Activated CD8-positive, alpha-beta T cell treated with anti-CD3 and anti-CD28 coated beads, Interleukin-2, amount 10 ng/mL, durations not matched to agents 7 days and 5 days (primary cell): Measurements from ENCODE around the gene ACSBG1. TPM values are rescaled to one million over a fixed set of nuclear protein-coding genes. Genes with fewer than 3 reads are reported as not detected.

Experiments
- ATAC-seq: fragments of 150-1000 bp; cut with Tn5 transposase; one replicate; pipeline ENCODE4 v1.10.0; 2021; ENCODE audit warnings: moderate library complexity
- CTCF ChIA-PET: fragments of 350-600 bp; sonication (Branson Sonifier 250); formaldehyde crosslinking; loops from one replicate; lab custom pipeline; 2021; ENCODE audit warnings: antibody characterized with exemption; lab: Charles Lee
- POLR2A ChIA-PET: fragments of 350-600 bp; sonication (Branson Sonifier 250); formaldehyde crosslinking; loops from one replicate; lab custom pipeline; 2021; ENCODE audit warnings: antibody characterized with exemption; lab: Charles Lee
- DNase-seq: peaks from one replicate; pipeline ENCODE4 v3.0.0-alpha.2; 2020
- H3K27ac Mint-ChIP-seq: one replicate; pipeline ENCODE4 v1.8.0; 2021; ENCODE audit warnings: mild to moderate bottlenecking, mixed read lengths
- H3K27me3 Mint-ChIP-seq: one replicate; pipeline ENCODE4 v1.8.0; 2021; ENCODE audit warnings: low read depth, mixed read lengths
- H3K36me3 Mint-ChIP-seq: one replicate; pipeline ENCODE4 v1.8.0; 2021; ENCODE audit warnings: low read depth, mixed read lengths
- H3K4me1 Mint-ChIP-seq: one replicate; pipeline ENCODE4 v1.8.0; 2021; ENCODE audit warnings: low read depth, mixed read lengths
- H3K4me3 Mint-ChIP-seq: one replicate; pipeline ENCODE4 v1.8.0; 2021; ENCODE audit warnings: mild to moderate bottlenecking, mixed read lengths
- H3K9me3 Mint-ChIP-seq: one replicate; pipeline ENCODE4 v1.8.0; 2022; ENCODE audit warnings: mixed read lengths; ENCODE audit not compliant: insufficient read depth
- total RNA-seq, 2 experiments: library from RNA; stranded (reverse); gene quantifications; one replicate each; pipeline ENCODE4 v1.2.3, GENCODE V29; 2021

Gene ACSBG1
- total RNA-seq, 2 experiments from 2014 or later: 0.66 to 0.81 TPM

DNA sequence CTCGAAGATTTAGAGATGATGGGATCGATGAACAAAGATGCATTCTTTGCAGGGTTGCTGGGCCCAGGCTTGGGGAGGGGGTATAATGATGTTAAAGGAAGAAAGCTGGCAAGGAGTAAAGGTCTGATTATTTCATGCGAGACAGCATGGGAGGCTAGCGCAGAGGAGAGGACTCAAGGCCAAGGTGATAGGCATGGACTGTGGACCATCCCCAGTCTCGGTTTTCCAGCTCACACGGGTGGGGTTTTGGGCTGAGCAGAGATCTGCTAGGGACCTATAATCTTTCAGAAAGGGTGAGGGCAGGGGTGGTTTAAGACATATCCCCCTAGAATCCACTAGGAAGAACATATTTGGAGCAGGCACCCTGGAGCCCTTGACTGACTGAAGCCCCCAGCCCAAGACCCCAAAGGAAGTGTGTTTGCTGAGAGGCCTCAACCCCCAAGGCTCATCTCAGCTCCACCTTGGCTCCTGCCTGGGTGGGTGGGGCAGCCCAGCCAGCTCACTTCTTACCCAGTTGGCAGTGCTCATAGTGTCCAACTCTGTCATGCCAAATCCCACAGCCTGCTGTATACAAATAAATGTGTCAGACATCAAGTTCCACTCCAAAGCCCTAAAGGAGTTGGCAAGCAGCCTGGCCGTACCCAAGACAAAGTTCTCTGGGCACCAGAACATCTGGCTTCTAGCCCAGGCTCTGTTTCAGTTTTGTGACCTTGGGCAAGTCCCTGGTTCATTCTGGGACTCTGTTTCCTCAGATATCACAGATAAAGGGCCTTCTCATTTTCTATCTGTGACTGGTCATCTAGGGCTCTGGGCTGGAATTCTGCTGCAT is 17.9 kb downstream of the ACSBG1 start:
- no peaks in the 10 kb centered on the region for H3K36me3 Mint-ChIP-seq
- CTCF ChIA-PET: no interaction called here
- H3K4me3 Mint-ChIP-seq: no peak overlapping the region
- H3K27me3 Mint-ChIP-seq: peaks cover 15% of the 10 kb centered on the region
- POLR2A ChIA-PET: interaction anchor here (0.6 kb wide), 2 partner anchors 14 to 960 kb away, joined by 3 read pairs; no protein-coding TSS in a partner anchor
- H3K27ac Mint-ChIP-seq: no peak overlapping the region
- DNase-seq (no peak), ATAC-seq (no peak)
- H3K4me1 Mint-ChIP-seq: no peaks in the 10 kb centered on the region
- no peaks in the 10 kb centered on the region for H3K9me3 Mint-ChIP-seq

DNA sequence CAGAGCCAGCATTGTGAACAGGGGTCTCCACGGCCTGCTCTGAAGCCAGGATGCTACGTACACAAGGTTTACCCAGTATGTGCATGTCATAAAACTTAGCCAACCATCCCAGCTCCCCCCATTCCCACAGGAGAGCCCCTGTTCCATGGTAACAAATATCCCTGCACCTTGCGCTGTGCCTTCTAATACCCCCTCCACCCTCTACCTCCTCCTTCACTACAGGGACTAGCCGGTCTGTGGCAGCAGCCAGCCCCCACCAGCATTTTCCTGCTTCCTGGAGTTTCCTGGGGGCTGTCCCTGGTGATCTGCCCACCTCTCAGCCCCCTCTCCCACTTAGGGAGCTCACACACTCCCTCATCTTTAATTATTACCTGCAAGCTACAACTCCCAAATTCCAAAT is 20.4 kb downstream of the ACSBG1 start:
- POLR2A ChIA-PET: no interaction called here
- DNase-seq (no peak), ATAC-seq (no peak)
- Mint-ChIP-seq H3K36me3 (no peaks in the 10 kb centered on the region), H3K9me3 (no peaks in the 10 kb centered on the region), H3K27me3 (peaks cover 9% of the 10 kb centered on the region), H3K27ac (no peak overlapping the region), H3K4me3 (no peak overlapping the region), H3K4me1 (no peaks in the 10 kb centered on the region)
- CTCF ChIA-PET: interaction anchor here (1.0 to 2.8 kb wide), 2 partner anchors 18 to 255 kb away, joined by 3 to 13 read pairs; no protein-coding TSS in a partner anchor

DNA sequence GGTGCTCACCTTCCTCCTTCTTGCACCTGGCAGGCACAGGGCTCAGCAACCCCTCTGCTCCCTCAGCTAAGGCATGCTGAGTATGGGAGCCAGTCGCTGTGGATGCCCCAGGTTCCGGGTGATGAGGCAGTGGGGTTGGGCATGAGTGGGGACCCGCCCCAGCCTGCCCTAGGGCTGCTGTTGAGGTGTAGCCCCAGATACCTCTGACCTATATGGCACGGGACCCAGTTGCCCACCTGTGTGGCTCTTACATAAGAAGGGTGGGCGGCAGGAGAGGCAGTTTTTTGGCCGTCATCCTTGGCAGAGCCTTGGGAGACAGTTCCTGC is 21.0 kb downstream of the ACSBG1 start:
- POLR2A ChIA-PET: no interaction called here

DNA sequence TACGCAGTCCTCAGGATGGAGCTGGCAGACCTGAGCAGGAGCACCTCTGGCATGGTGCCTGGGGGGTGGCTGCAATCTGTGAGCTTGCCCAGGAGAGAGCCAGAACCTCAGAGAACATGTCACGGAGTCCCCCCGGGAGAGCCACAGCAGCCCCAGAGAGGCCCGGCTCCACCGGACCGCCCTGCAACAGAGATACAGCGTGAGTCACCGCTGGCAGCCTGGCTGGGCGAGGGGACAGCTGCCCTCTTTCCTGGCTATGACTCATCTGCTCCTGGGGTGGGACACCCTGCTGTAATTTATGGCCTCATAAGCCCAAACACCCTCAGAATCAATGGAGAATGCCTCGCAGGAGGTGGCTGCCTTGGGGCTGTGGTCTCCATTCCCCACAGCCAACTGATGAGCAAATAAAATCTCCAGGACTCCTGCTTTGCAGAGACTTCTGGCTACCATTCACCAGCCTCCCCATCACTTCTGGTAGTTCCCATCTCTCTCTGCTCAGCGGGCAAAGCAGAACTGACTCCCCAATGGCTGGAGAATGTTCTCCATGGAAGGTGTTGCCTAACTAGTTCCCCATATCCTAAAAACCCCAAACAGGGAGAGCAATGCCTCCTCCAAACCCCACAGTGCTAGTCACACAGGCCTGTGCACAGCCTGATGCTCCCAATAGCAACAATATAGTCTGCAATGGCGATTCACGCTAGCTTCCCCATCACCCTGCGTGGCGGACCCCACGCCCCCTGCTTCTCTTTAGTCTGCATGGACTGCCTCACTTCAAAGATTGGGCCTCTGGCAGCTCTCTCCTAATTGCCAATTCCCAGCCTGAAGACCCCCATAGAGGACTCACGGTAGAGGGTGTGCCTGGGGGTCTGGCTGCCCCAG is 21.6 kb downstream of the ACSBG1 start:
- no peaks in the 10 kb centered on the region for H3K4me1 Mint-ChIP-seq
- DNase-seq: no peak
- H3K9me3 Mint-ChIP-seq: no peaks in the 10 kb centered on the region
- no peak overlapping the region for H3K4me3 Mint-ChIP-seq
- ChIA-PET CTCF (interaction anchor here (1.0 to 2.8 kb wide), 5 partner anchors 17 to 254 kb away, joined by 3 to 13 read pairs (median 3); no protein-coding TSS in a partner anchor), POLR2A (no interaction called here)
- H3K27ac Mint-ChIP-seq: no peak overlapping the region
- ATAC-seq: no peak
- peaks cover 9% of the 10 kb centered on the region for H3K27me3 Mint-ChIP-seq
- no peaks in the 10 kb centered on the region for H3K36me3 Mint-ChIP-seq

More for the DNA sequence above, 21.0 kb downstream of the ACSBG1 start:
- no peaks in the 10 kb centered on the region for H3K36me3 Mint-ChIP-seq
- ATAC-seq (no peak), DNase-seq (no peak)
- peaks cover 9% of the 10 kb centered on the region for H3K27me3 Mint-ChIP-seq
- CTCF ChIA-PET: interaction anchor here (1.0 to 2.8 kb wide), 3 partner anchors 18 to 255 kb away, joined by 3 to 13 read pairs (median 3); no protein-coding TSS in a partner anchor
- H3K4me1 Mint-ChIP-seq: no peaks in the 10 kb centered on the region
- no peaks in the 10 kb centered on the region for H3K9me3 Mint-ChIP-seq
- H3K27ac Mint-ChIP-seq: no peak overlapping the region
- no peak overlapping the region for H3K4me3 Mint-ChIP-seq

DNA sequence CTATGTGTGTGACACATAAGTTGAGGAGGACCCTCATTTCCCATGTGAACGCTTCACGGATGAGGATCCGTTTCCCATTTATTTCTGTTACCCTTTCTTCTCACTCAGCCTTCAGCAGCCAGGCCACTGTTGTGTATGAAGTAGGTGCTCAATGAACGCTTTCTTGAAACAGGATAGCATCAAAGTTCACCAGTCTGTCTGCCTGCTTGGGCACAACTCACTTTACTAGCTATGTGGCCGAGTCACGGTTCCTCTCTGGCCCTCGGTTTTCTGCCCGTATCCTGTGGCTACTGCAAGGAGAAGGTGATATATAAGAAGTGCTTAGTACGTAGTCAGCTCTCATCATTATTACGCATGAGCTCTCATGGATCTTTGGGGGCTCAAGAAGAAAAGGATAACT is 22.4 kb downstream of the ACSBG1 start:
- DNase-seq (no peak), ATAC-seq (no peak)
- Mint-ChIP-seq H3K27me3 (peaks cover 9% of the 10 kb centered on the region), H3K36me3 (no peaks in the 10 kb centered on the region), H3K4me1 (no peaks in the 10 kb centered on the region), H3K27ac (no peak overlapping the region), H3K9me3 (no peaks in the 10 kb centered on the region), H3K4me3 (no peak overlapping the region)
- POLR2A ChIA-PET: interaction anchor here (0.8 kb wide), 1 partner anchor 24 kb away, joined by 3 read pairs; no protein-coding TSS in a partner anchor
- CTCF ChIA-PET: interaction anchor here (1.0 to 2.0 kb wide), 2 partner anchors 17 to 27 kb away, joined by 3 to 12 read pairs; no protein-coding TSS in a partner anchor

- DNase-seq (no peak), ATAC-seq (no peak)
- peaks cover 9% of the 10 kb centered on the region for H3K27me3 Mint-ChIP-seq
- no peak overlapping the region for H3K4me3 Mint-ChIP-seq
- no peak overlapping the region for H3K27ac Mint-ChIP-seq
- ChIA-PET CTCF (interaction anchor here (0.7 to 2.0 kb wide), 4 partner anchors 12 to 244 kb away, joined by 3 to 12 read pairs (median 4); no protein-coding TSS in a partner anchor), POLR2A (interaction anchor here (0.8 to 1.4 kb wide), 2 partner anchors 24 to 62 kb away, joined by 3 to 4 read pairs; partner anchors contain the start of gene IDH3A)
- no peaks in the 10 kb centered on the region for H3K4me1 Mint-ChIP-seq
- no peaks in the 10 kb centered on the region for H3K9me3 Mint-ChIP-seq
- H3K36me3 Mint-ChIP-seq: no peaks in the 10 kb centered on the region
Observed at GRCh38 chr15:78211189-78211921, 23.0 kb downstream of the ACSBG1 start.

DNA sequence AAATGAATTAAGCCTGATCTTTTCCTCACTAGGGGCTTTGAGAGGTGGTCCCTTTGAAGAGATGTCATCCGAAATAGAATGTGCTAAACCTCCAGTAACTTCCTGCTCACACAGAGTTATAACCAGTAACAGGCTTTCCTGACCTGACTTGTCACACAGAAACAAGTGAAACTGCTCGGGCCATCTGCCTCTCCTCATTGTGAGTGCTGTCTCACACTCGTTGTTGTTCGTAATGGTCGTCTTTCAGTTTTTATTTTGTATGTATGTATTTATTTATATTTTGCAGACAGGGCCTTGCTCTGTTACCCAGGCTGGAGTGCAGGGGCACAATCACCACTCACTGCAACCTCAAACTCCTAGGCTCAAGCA is 24.0 kb downstream of the ACSBG1 start:
- H3K9me3 Mint-ChIP-seq: no peaks in the 10 kb centered on the region
- no peaks in the 10 kb centered on the region for H3K4me1 Mint-ChIP-seq
- no peak overlapping the region for H3K27ac Mint-ChIP-seq
- no peak overlapping the region for H3K4me3 Mint-ChIP-seq
- H3K27me3 Mint-ChIP-seq: peaks cover 7% of the 10 kb centered on the region
- ATAC-seq (no peak), DNase-seq (no peak)
- ChIA-PET CTCF (interaction anchor here (1.0 to 2.0 kb wide), 2 partner anchors 11 to 15 kb away, joined by 3 to 12 read pairs; no protein-coding TSS in a partner anchor), POLR2A (interaction anchor here (1.4 kb wide), 1 partner anchor 61 kb away, joined by 4 read pairs; the partner anchor contains the start of gene IDH3A)
- no peaks in the 10 kb centered on the region for H3K36me3 Mint-ChIP-seq

- H3K36me3 Mint-ChIP-seq: no peaks in the 10 kb centered on the region
- H3K27ac Mint-ChIP-seq: no peak overlapping the region
- H3K4me3 Mint-ChIP-seq: no peak overlapping the region
- peaks cover 4% of the 10 kb centered on the region for H3K27me3 Mint-ChIP-seq
- ATAC-seq (no peak), DNase-seq (no peak)
- H3K9me3 Mint-ChIP-seq: no peaks in the 10 kb centered on the region
- CTCF ChIA-PET: interaction anchor here (0.9 to 1.0 kb wide), 2 partner anchors 14 to 96 kb away, joined by 3 to 4 read pairs; no protein-coding TSS in a partner anchor
- H3K4me1 Mint-ChIP-seq: no peaks in the 10 kb centered on the region
- POLR2A ChIA-PET: no interaction called here
Observed at GRCh38 chr15:78209646-78210348, 24.6 kb downstream of the ACSBG1 start.

GRCh38 chr15:78208887-78209645 is 25.3 kb downstream of the ACSBG1 start:
- CTCF ChIA-PET: interaction anchor here (0.9 to 2.1 kb wide), 3 partner anchors 13 to 96 kb away, joined by 3 to 8 read pairs (median 4); no protein-coding TSS in a partner anchor
- no peak overlapping the region for H3K4me3 Mint-ChIP-seq
- H3K27ac Mint-ChIP-seq: no peak overlapping the region
- POLR2A ChIA-PET: no interaction called here
- DNase-seq (no peak), ATAC-seq (no peak)
- no peaks in the 10 kb centered on the region for H3K4me1 Mint-ChIP-seq
- H3K36me3 Mint-ChIP-seq: no peaks in the 10 kb centered on the region
- no peaks in the 10 kb centered on the region for H3K9me3 Mint-ChIP-seq
- H3K27me3 Mint-ChIP-seq: peaks cover 3% of the 10 kb centered on the region

- Mint-ChIP-seq H3K9me3 (no peaks in the 10 kb centered on the region), H3K27me3 (peaks cover 3% of the 10 kb centered on the region), H3K4me3 (no peak overlapping the region), H3K27ac (no peak overlapping the region), H3K4me1 (no peaks in the 10 kb centered on the region), H3K36me3 (no peaks in the 10 kb centered on the region)
- ChIA-PET CTCF (interaction anchor here (2.1 kb wide), 1 partner anchor 13 kb away, joined by 8 read pairs; no protein-coding TSS in a partner anchor), POLR2A (no interaction called here)
- ATAC-seq (no peak), DNase-seq (no peak)
Observed at GRCh38 chr15:78208341-78208844, 26.0 kb downstream of the ACSBG1 start.
